ENCODE results near the gene UNCX.

UNCX gene

GRCh38 chr7:1281068-1281467 lies 48.4 kb downstream of the UNCX start:
- no peaks in the 10 kb centered on the region for H4K20me1 ChIP-seq (ENCODE audit: insufficient read depth, low read length, poor library complexity, severe bottlenecking)
- TF ChIP-seq EZH2phosphoT487 (IDR thresholded peaks at IDR 0.05; ENCODE audit: borderline replicate concordance) (no peak), CTCF (conservative IDR thresholded peaks at IDR 0.05; ENCODE audit: low read length) (no peak)
- no peaks in the 10 kb centered on the region; the same call in 1 of the 2 replicates for H3K9me3 ChIP-seq (ENCODE audit: insufficient read depth, low read depth, low read length)
- H3K9me2 ChIP-seq (replicated peaks; ENCODE audit: low read depth, low read length) = no peaks in the 10 kb centered on the region
- no peak overlapping the region for H3K4me2 ChIP-seq (ENCODE audit: low read depth, low read length, poor library complexity, severe bottlenecking)
- no peaks in the 10 kb centered on the region for H3K36me3 ChIP-seq (ENCODE audit: insufficient read depth, low read length)
- H2AFZ ChIP-seq (ENCODE audit: low read length) = no peak overlapping the region
- H3F3A ChIP-seq (ENCODE audit: low read depth) = no peaks in the 10 kb centered on the region
- no peak overlapping the region for H3K9ac ChIP-seq (ENCODE audit: low read depth, low read length, poor library complexity, severe bottlenecking)
- H3K4me1 ChIP-seq (ENCODE audit: insufficient read depth, low read length, poor library complexity, severe bottlenecking) = no peaks in the 10 kb centered on the region
- H3K4me3 ChIP-seq (ENCODE audit: low read length, poor library complexity, severe bottlenecking) = no peak overlapping the region
- H3K79me2 ChIP-seq (ENCODE audit: insufficient read depth, low read length) = no peaks in the 10 kb centered on the region
- H3K27me3 ChIP-seq (ENCODE audit: insufficient read depth, low read length, poor library complexity, severe bottlenecking) = no peaks in the 10 kb centered on the region

- Histone ChIP-seq H3K4me2 (ENCODE audit: low read depth, low read length, poor library complexity, severe bottlenecking) (no peak overlapping the region), H3K9ac (ENCODE audit: low read depth, low read length, poor library complexity, severe bottlenecking) (no peak overlapping the region), H3F3A (ENCODE audit: low read depth) (no peaks in the 10 kb centered on the region), H3K9me2 (replicated peaks; ENCODE audit: low read depth, low read length) (no peaks in the 10 kb centered on the region), H3K79me2 (ENCODE audit: insufficient read depth, low read length) (no peaks in the 10 kb centered on the region), H3K4me1 (ENCODE audit: insufficient read depth, low read length, poor library complexity, severe bottlenecking) (no peaks in the 10 kb centered on the region), H4K20me1 (ENCODE audit: insufficient read depth, low read length, poor library complexity, severe bottlenecking) (no peaks in the 10 kb centered on the region), H3K36me3 (ENCODE audit: insufficient read depth, low read length) (no peaks in the 10 kb centered on the region), H3K4me3 (ENCODE audit: low read length, poor library complexity, severe bottlenecking) (no peak overlapping the region), H3K9me3 (ENCODE audit: insufficient read depth, low read depth, low read length) (no peaks in the 10 kb centered on the region; the same call in 1 of the 2 replicates), H2AFZ (ENCODE audit: low read length) (no peak overlapping the region), H3K27me3 (ENCODE audit: insufficient read depth, low read length, poor library complexity, severe bottlenecking) (no peaks in the 10 kb centered on the region)
- TF ChIP-seq CTCF (conservative IDR thresholded peaks at IDR 0.05; ENCODE audit: low read length) = no peak
- TF ChIP-seq EZH2phosphoT487 (IDR thresholded peaks at IDR 0.05; ENCODE audit: borderline replicate concordance) = no peak
Measured at GRCh38 chr7:1282679-1283078, 50.0 kb downstream of the UNCX start.

- H3K79me2 ChIP-seq (ENCODE audit: insufficient read depth, low read length) = no peaks in the 10 kb centered on the region
- no peaks in the 10 kb centered on the region; the same call in 1 of the 2 replicates for H3K9me3 ChIP-seq (ENCODE audit: insufficient read depth, low read depth, low read length)
Measured at GRCh38 chr7:1283337-1283736, 50.7 kb downstream of the UNCX start.

More at GRCh38 chr7:1283337-1283736, 50.7 kb downstream of the UNCX start:
- Histone ChIP-seq H3F3A (ENCODE audit: low read depth) (no peaks in the 10 kb centered on the region), H3K36me3 (ENCODE audit: insufficient read depth, low read length) (no peaks in the 10 kb centered on the region), H2AFZ (ENCODE audit: low read length) (no peak overlapping the region), H3K9ac (ENCODE audit: low read depth, low read length, poor library complexity, severe bottlenecking) (no peak overlapping the region), H3K4me3 (ENCODE audit: low read length, poor library complexity, severe bottlenecking) (no peak overlapping the region), H3K4me1 (ENCODE audit: insufficient read depth, low read length, poor library complexity, severe bottlenecking) (no peaks in the 10 kb centered on the region), H4K20me1 (ENCODE audit: insufficient read depth, low read length, poor library complexity, severe bottlenecking) (no peaks in the 10 kb centered on the region), H3K9me2 (replicated peaks; ENCODE audit: low read depth, low read length) (no peaks in the 10 kb centered on the region), H3K27me3 (ENCODE audit: insufficient read depth, low read length, poor library complexity, severe bottlenecking) (no peaks in the 10 kb centered on the region), H3K4me2 (ENCODE audit: low read depth, low read length, poor library complexity, severe bottlenecking) (no peak overlapping the region)
- TF ChIP-seq CTCF (conservative IDR thresholded peaks at IDR 0.05; ENCODE audit: low read length) (no peak), EZH2phosphoT487 (IDR thresholded peaks at IDR 0.05; ENCODE audit: borderline replicate concordance) (no peak)
